ENCODE results near the gene MBLAC1. TPM values are rescaled to one million over a fixed set of nuclear protein-coding genes. Genes with fewer than 3 reads are reported as not detected.
A peak's percentile ranks its signal among the peaks of the same experiment; 100 is the strongest.

MBLAC1 gene
- total and polyA plus RNA-seq, 9 of the 15 experiments (the other 6 are each of a cell fraction or from before 2014, with no cell fraction given) = 0.03 to 3.1 (median 0.52) TPM

DNA sequence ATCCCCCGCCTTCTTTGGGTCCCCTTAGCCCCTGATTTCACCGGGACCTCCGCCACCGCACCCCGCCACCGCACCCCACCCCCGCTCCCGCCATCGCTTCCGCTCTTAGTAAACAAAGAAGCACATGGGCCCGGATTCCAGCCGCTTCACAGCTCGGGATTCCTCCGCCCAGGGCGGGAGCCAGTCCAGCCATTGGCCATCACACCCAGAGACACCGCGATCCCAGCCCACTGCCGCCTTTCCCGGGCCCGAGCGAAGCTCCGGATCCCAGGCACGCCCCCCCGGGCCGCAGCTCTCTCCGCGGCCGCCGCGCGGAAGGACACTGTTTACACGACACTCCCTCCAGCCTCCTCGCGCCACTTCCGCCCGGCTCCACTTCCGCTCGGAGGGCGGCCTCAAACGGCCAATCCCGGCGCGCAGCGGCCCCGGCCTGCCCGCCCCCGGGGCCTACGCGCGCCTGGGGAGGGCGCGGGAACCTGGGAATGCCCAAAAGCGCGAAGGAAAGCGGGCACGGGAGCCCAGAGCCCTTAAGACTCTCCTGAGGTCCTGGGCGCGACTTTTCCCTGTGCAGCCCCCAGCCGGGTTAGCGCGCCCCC is 26.2 kb upstream of the MBLAC1 start (continued):
- TF ChIP-seq, protein P1, sequence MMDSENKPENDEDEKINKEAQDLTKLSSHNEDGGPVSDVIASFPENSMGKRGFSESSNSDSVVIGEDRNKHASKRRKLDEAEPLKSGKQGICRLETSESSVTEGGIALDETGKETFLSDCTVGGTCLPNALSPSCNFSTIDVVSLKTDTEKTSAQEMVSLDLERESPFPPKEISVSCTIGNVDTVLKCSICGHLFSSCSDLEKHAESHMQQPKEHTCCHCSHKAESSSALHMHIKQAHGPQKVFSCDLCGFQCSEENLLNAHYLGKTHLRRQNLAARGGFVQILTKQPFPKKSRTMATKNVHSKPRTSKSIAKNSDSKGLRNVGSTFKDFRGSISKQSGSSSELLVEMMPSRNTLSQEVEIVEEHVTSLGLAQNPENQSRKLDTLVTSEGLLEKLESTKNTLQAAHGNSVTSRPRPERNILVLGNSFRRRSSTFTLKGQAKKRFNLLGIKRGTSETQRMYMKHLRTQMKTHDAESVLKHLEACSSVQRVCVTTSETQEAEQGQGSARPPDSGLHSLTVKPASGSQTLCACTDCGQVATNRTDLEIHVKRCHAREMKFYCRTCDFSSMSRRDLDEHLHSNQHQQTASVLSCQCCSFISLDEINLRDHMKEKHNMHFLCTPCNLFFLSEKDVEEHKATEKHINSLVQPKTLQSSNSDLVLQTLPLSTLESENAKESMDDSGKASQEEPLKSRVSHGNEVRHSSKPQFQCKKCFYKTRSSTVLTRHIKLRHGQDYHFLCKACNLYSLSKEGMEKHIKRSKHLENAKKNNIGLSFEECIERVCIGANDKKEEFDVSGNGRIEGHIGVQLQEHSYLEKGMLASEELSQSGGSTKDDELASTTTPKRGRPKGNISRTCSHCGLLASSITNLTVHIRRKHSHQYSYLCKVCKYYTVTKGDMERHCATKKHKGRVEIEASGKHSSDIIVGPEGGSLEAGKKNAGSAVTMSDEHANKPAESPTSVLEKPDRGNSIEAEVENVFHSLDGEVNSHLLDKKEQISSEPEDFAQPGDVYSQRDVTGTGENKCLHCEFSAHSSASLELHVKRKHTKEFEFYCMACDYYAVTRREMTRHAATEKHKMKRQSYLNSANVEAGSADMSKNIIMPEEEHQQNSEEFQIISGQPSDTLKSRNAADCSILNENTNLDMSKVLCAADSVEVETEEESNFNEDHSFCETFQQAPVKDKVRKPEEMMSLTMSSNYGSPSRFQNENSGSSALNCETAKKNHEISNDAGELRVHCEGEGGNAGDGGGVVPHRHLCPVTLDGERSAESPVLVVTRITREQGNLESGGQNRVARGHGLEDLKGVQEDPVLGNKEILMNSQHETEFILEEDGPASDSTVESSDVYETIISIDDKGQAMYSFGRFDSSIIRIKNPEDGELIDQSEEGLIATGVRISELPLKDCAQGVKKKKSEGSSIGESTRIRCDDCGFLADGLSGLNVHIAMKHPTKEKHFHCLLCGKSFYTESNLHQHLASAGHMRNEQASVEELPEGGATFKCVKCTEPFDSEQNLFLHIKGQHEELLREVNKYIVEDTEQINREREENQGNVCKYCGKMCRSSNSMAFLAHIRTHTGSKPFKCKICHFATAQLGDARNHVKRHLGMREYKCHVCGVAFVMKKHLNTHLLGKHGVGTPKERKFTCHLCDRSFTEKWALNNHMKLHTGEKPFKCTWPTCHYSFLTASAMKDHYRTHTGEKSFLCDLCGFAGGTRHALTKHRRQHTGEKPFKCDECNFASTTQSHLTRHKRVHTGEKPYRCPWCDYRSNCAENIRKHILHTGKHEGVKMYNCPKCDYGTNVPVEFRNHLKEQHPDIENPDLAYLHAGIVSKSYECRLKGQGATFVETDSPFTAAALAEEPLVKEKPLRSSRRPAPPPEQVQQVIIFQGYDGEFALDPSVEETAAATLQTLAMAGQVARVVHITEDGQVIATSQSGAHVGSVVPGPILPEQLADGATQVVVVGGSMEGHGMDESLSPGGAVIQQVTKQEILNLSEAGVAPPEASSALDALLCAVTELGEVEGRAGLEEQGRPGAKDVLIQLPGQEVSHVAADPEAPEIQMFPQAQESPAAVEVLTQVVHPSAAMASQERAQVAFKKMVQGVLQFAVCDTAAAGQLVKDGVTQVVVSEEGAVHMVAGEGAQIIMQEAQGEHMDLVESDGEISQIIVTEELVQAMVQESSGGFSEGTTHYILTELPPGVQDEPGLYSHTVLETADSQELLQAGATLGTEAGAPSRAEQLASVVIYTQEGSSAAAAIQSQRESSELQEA (IDR thresholded peaks at IDR 0.05; ENCODE audit: low read depth) = no peak
- peak; percentile 9 for TF ChIP-seq TAF9B (IDR thresholded peaks at IDR 0.05; ENCODE audit: partially characterized antibody)
- TF ChIP-seq MCM5 (IDR thresholded peaks at IDR 0.05; ENCODE audit: low read depth) = no peak
- TF ChIP-seq, protein P2, sequence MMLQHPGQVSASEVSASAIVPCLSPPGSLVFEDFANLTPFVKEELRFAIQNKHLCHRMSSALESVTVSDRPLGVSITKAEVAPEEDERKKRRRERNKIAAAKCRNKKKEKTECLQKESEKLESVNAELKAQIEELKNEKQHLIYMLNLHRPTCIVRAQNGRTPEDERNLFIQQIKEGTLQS (IDR thresholded peaks at IDR 0.05) = peak; percentile 60
- TF ChIP-seq, protein P2 (CRISPR knock-in tag; conservative IDR thresholded peaks at IDR 0.05) = no peak; the same call in 1 of the 2 replicates
- peak; percentile 85 for TF ChIP-seq C11orf30 (IDR thresholded peaks at IDR 0.05; ENCODE audit: low read depth)
- TF ChIP-seq ZNF217 (CRISPR knock-in tag; IDR thresholded peaks at IDR 0.05) = no peak
- TF ChIP-seq ZNF253 (CRISPR knock-in tag; conservative IDR thresholded peaks at IDR 0.05) = no peak
- peak; percentile 21; the same call in 1 of the 2 replicates for TF ChIP-seq CBX1 (IDR thresholded peaks at IDR 0.05; ENCODE audit: low read depth)
- no peak for TF ChIP-seq HDAC3 (IDR thresholded peaks at IDR 0.05; ENCODE audit: borderline replicate concordance, partially characterized antibody)
- TF ChIP-seq KAT7 (CRISPR knock-in tag; IDR thresholded peaks at IDR 0.05; ENCODE audit: borderline replicate concordance) = no peak
- TF ChIP-seq RNF2 (IDR thresholded peaks at IDR 0.05) = no peak; the same call in 1 of the 2 replicates
- 0 out of 2 replicates have a peak, but pooled peaks have one; percentile 19 for TF ChIP-seq NBN (IDR thresholded peaks at IDR 0.05; ENCODE audit: low read depth)
- peak; percentile 95 for TF ChIP-seq CCNT2 (IDR thresholded peaks at IDR 0.05; ENCODE audit: borderline replicate concordance, extremely low read depth, insufficient read length, low read depth, low read length)
- TF ChIP-seq, protein P3, sequence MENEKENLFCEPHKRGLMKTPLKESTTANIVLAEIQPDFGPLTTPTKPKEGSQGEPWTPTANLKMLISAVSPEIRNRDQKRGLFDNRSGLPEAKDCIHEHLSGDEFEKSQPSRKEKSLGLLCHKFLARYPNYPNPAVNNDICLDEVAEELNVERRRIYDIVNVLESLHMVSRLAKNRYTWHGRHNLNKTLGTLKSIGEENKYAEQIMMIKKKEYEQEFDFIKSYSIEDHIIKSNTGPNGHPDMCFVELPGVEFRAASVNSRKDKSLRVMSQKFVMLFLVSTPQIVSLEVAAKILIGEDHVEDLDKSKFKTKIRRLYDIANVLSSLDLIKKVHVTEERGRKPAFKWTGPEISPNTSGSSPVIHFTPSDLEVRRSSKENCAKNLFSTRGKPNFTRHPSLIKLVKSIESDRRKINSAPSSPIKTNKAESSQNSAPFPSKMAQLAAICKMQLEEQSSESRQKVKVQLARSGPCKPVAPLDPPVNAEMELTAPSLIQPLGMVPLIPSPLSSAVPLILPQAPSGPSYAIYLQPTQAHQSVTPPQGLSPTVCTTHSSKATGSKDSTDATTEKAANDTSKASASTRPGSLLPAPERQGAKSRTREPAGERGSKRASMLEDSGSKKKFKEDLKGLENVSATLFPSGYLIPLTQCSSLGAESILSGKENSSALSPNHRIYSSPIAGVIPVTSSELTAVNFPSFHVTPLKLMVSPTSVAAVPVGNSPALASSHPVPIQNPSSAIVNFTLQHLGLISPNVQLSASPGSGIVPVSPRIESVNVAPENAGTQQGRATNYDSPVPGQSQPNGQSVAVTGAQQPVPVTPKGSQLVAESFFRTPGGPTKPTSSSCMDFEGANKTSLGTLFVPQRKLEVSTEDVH (IDR thresholded peaks at IDR 0.05; ENCODE audit: low read depth, partially characterized antibody) = peak; percentile 95
- peak; percentile 96 for TF ChIP-seq HDAC2 (IDR thresholded peaks at IDR 0.05)
